DOHH2 (cell line): ENCODE data around the gene CHPF2.

Source experiments
- EZH2phosphoT487 ChIP-seq: fragments of 200-600 bp; sonication (generic); IDR thresholded peaks from 2 replicates; pipeline ENCODE4 v1.6.1; 2017; ENCODE audit warnings: borderline replicate concordance, mild to moderate bottlenecking, antibody characterized with exemption, low read length, moderate library complexity, mixed read lengths
- TF ChIP-seq, protein P1 (sequence below): fragments of 200-600 bp; sonication (generic); IDR thresholded peaks from one replicate; pipeline ENCODE4 v1.5.1; 2014; ENCODE audit warnings: antibody characterized with exemption, mild to moderate bottlenecking, low read depth, low read length; ENCODE audit not compliant: poor library complexity, severe bottlenecking

DNA sequence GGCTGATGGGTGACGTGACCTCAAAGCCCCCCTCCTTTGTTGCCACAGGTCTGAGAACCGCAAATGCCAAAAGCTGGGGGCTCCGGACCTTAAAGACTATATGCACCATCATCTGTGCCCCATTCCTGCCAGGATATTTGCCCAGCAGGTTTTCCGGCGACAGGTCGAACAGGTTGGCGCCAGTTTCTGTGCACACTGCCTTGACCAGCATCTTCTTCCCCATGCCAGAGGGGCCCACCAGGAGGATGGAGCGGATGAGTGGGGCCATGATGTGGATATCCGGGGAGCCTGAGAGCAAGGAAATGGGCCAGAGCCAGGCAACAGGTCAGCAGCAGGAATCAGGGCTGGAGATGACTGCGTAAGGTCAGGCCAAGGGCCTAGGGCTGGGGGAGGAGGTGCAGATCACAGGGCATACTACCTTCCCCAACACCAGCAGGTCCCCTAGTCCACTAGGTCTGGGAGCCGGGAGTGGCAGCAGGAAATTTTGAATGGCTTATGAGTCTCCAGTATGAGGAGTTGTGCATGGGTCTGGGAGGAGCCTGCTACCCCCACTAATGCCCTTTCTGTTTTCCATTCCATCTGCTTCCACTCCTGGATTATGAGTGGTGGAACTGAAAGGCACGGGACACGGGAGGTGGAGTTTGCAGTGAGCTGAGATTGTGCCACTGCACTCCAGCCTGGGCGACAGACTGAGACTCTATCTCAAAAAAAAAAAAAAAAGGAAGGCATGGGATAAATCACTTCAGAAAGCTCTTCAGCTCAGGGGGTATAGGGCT is 38.9 kb upstream of the CHPF2 start:
- TF ChIP-seq, protein P1, sequence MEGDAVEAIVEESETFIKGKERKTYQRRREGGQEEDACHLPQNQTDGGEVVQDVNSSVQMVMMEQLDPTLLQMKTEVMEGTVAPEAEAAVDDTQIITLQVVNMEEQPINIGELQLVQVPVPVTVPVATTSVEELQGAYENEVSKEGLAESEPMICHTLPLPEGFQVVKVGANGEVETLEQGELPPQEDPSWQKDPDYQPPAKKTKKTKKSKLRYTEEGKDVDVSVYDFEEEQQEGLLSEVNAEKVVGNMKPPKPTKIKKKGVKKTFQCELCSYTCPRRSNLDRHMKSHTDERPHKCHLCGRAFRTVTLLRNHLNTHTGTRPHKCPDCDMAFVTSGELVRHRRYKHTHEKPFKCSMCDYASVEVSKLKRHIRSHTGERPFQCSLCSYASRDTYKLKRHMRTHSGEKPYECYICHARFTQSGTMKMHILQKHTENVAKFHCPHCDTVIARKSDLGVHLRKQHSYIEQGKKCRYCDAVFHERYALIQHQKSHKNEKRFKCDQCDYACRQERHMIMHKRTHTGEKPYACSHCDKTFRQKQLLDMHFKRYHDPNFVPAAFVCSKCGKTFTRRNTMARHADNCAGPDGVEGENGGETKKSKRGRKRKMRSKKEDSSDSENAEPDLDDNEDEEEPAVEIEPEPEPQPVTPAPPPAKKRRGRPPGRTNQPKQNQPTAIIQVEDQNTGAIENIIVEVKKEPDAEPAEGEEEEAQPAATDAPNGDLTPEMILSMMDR = no peak
- no peak for TF ChIP-seq EZH2phosphoT487
